ENCODE results near the gene MAML2.

Gene MAML2

DNA sequence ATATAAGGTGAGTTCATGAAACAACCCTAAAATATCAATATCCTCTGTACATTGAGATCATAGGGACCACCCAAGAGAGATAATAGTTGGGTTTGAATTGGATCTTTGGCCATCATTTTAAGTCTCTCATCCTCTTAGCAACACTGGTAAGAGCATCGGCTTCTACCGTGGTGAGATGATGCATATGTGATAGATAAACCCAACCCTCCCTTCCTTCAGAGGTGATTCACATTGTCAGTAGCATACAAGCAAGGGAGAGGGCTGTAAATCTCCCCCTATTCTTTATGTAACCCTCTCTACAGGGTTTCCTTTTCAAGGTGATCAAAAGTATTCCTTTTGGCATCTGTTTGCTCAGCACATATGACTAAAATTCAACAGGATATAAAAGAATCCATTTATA, 316.7 kb downstream of the MAML2 start:
- no peaks in the 10 kb centered on the region for H3K9me3 ChIP-seq
- H3K27ac ChIP-seq: no peak overlapping the region
- H3K4me1 ChIP-seq (ENCODE audit: control insufficient read depth in 1 of 2, insufficient read depth in 1 of 2, low read depth in 1 of 2, low read length in 1 of 2): no peaks in the 10 kb centered on the region
- no peak overlapping the region for H3K4me3 ChIP-seq (ENCODE audit: low read depth in 1 of 2, low read length in 1 of 2)
- no peaks in the 10 kb centered on the region for H3K27me3 ChIP-seq
- no peaks in the 10 kb centered on the region for H3K36me3 ChIP-seq
- TF ChIP-seq, protein P1, sequence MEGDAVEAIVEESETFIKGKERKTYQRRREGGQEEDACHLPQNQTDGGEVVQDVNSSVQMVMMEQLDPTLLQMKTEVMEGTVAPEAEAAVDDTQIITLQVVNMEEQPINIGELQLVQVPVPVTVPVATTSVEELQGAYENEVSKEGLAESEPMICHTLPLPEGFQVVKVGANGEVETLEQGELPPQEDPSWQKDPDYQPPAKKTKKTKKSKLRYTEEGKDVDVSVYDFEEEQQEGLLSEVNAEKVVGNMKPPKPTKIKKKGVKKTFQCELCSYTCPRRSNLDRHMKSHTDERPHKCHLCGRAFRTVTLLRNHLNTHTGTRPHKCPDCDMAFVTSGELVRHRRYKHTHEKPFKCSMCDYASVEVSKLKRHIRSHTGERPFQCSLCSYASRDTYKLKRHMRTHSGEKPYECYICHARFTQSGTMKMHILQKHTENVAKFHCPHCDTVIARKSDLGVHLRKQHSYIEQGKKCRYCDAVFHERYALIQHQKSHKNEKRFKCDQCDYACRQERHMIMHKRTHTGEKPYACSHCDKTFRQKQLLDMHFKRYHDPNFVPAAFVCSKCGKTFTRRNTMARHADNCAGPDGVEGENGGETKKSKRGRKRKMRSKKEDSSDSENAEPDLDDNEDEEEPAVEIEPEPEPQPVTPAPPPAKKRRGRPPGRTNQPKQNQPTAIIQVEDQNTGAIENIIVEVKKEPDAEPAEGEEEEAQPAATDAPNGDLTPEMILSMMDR (IDR thresholded peaks at IDR 0.05): no peak

DNA sequence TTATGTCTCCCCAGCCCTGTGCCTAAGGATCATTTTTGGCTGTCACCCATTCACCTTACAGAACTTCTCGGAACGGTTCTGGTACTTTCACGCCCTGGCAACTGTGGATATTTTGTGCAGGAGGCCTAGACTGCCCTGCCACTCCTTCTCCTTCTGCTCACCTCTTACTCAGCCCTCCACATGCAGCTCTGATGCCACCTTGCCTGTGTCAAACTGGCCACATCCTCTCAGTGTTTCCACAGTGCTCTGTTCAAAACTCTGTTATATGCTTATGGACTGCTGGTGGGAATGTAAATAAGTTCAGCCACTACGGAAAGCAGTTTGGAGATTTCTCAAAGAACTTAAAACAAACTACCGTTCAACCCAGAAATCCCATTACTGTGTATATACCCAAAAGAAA, 318.3 kb downstream of the MAML2 start:
- Histone ChIP-seq H3K36me3 (no peaks in the 10 kb centered on the region), H3K27ac (no peak overlapping the region), H3K4me3 (ENCODE audit: low read depth in 1 of 2, low read length in 1 of 2) (no peak overlapping the region), H3K27me3 (no peaks in the 10 kb centered on the region), H3K4me1 (ENCODE audit: control insufficient read depth in 1 of 2, insufficient read depth in 1 of 2, low read depth in 1 of 2, low read length in 1 of 2) (no peaks in the 10 kb centered on the region), H3K9me3 (no peaks in the 10 kb centered on the region)
- TF ChIP-seq, protein P1 (IDR thresholded peaks at IDR 0.05): no peak

DNA sequence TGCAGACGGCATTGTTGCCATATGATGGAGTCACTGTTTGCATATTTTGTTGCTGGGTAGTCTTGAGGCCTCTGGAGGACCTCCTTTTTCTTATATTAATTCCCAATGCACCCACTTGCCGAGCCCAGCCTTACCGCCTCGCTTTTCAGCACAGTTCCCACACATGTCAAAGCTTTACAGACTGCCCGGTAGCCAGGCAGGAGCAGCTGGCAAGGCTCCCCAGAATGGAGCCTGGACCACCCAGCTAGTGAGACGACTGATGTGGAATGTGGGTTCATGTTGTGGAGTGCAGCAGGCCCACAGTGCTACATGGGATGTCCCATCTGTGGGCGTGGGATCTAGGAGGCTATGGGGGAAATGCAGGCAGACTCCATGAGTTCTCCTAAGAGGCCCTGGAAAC, 319.7 kb downstream of the MAML2 start:
- H3K27ac ChIP-seq: no peak overlapping the region
- no peak overlapping the region for H3K4me3 ChIP-seq (ENCODE audit: low read depth in 1 of 2, low read length in 1 of 2)
- H3K4me1 ChIP-seq (ENCODE audit: control insufficient read depth in 1 of 2, insufficient read depth in 1 of 2, low read depth in 1 of 2, low read length in 1 of 2): no peaks in the 10 kb centered on the region
- no peaks in the 10 kb centered on the region for H3K27me3 ChIP-seq
- H3K36me3 ChIP-seq: no peaks in the 10 kb centered on the region
- no peaks in the 10 kb centered on the region for H3K9me3 ChIP-seq
- TF ChIP-seq, protein P1 (IDR thresholded peaks at IDR 0.05): no peak

DNA sequence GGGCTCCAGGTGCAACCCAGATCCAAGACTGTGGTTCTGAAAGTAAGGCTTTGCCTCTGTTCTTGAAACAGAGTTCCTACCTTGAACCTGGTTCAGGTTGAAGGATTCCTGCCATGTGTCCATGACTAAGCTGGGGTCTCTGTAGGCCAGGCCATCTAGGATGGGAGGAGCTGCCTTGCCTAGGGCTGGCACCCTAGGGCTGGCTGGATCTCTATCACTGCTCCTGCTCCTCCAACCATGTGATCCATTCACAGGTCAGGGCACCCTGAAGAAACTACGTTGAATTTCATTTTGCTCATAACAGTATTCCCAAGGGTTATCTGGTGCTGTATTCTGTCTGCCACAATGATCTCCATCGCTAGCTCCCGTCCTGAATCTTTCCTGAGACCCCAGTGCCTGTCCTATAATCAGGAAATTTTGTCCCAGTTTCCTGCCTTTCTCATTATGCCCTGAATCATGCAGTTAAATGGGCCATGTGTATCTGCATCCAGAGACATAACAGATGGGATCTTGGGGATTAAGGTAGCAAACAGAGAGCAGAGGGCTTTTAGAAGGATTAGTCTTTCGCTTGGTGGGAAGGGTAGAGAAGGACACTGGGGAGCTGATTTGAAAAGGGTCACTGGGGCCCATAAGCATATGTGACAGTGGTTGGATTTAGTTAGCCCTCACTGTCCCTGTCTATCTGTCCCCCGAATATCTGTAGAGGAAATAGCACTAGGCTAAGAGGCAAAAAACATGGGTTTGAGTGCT, 320.9 kb downstream of the MAML2 start:
- Histone ChIP-seq H3K4me3 (ENCODE audit: low read depth in 1 of 2, low read length in 1 of 2) (no peak overlapping the region), H3K9me3 (no peaks in the 10 kb centered on the region), H3K4me1 (ENCODE audit: control insufficient read depth in 1 of 2, insufficient read depth in 1 of 2, low read depth in 1 of 2, low read length in 1 of 2) (no peaks in the 10 kb centered on the region), H3K27me3 (no peaks in the 10 kb centered on the region), H3K36me3 (no peaks in the 10 kb centered on the region), H3K27ac (no peak overlapping the region)
- TF ChIP-seq, protein P1 (IDR thresholded peaks at IDR 0.05): no peak

DNA sequence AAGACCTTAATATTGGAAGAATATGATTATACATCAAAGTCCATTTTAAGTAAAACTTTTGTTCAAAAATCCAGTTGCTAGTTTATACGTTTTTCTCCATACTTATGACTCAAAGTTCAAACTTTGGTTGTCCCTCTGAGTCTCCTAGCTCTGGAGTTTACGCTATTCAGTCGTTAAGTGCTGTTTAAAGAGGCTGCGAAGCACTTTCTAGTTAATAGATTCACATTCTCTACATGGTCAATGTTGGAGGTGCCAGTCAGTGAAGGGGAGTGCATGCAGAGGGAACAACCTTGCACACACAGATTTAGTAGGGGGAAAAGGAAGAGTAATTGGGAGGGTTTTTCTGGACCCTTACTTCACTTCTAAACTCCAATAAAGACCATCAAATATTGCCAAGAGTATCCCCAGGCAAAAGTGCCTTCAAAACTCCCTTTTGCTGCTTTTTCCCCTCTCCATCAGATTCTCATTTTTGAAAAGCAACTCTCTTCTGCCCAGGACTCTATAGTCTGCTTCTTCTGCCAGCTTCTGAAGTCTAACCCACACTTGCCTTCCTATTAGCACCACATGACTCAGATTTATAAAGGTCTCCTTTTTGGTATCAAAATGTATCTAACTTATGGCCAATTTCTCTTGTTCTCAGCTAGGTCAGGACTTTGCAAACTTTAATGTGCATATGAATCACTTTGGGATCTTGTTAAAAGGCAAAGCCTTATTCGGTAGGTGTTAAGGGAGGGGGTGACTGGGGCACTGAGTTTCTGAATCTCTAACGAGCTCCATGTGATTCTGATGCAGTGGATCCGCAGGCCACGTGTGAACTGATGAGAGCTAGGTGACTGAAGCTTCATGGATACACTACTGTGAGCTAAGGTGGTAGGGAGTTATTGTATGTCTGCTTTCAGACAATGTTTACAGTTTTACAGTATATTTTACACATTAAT, 322.9 kb downstream of the MAML2 start:
- TF ChIP-seq, protein P1 (IDR thresholded peaks at IDR 0.05): no peak
- H3K27ac ChIP-seq: no peak overlapping the region
- no peaks in the 10 kb centered on the region for H3K9me3 ChIP-seq

More for the DNA sequence above, 322.9 kb downstream of the MAML2 start:
- Histone ChIP-seq H3K36me3 (no peaks in the 10 kb centered on the region), H3K4me3 (ENCODE audit: low read depth in 1 of 2, low read length in 1 of 2) (no peak overlapping the region), H3K27me3 (no peaks in the 10 kb centered on the region), H3K4me1 (ENCODE audit: control insufficient read depth in 1 of 2, insufficient read depth in 1 of 2, low read depth in 1 of 2, low read length in 1 of 2) (no peaks in the 10 kb centered on the region)
